Motor neuron (in vitro differentiated cells): ENCODE results near the gene SLCO6A1. TPM values are rescaled to one million over a fixed set of nuclear protein-coding genes. Genes with fewer than 3 reads are reported as not detected.

Experiments
- ATAC-seq, 8 experiments: fragments of 200-7000 bp; cut with Tn5 transposase; replicated peaks in 6 of 8; 2 replicates each; pipeline ENCODE4 v1.8.0; 2021; ENCODE audit warnings: mild to moderate bottlenecking in 8 of 8, moderate library complexity in 8 of 8
- H3K27ac ChIP-seq, 2 donors: fragments of 250-450 bp; sonication (Bioruptor Pico); 2 replicates each; pipeline ENCODE4 v1.9.0; 2021; ENCODE audit warnings: antibody characterized with exemption in 2 of 2, mild to moderate bottlenecking in 2 of 2, moderate library complexity in 1 of 2
- H3K4me1 ChIP-seq, 2 donors: fragments of 250-450 bp; sonication (Bioruptor Pico); replicated peaks in 1 of 2; 2 replicates each; pipeline ENCODE4 v1.6.1; 2021; ENCODE audit warnings: antibody characterized with exemption in 2 of 2, mild to moderate bottlenecking in 2 of 2, moderate library complexity in 1 of 2
- H3K4me3 ChIP-seq, 5 donors: fragments of 250-450 bp; sonication (Bioruptor Pico); 2 replicates each; pipeline ENCODE4 v1.9.0; 2021; ENCODE audit warnings: antibody characterized with exemption in 5 of 5, mild to moderate bottlenecking in 5 of 5, moderate library complexity in 4 of 5
- WGBS, 10 experiments: fragments of 450-650 bp; shearing (Covaris generic); methylation state at CpG; one replicate each; pipeline ENCODE4 v1.0.0; 2022; 5-methylcytosine and 5-hydroxymethylcytosine counted together
- in situ Hi-C, 9 experiments: fragments of 400-800 bp; cut with MboI; loops; one replicate each; pipeline ENCODE4 v1.15.0; 2021; ENCODE audit warnings: low sequenced_read_pairs in 9 of 9, low pct_unique_long_range_greater_than_20kb in 2 of 9; ENCODE audit not compliant: unreplicated experiment in 9 of 9
- total RNA-seq, 8 experiments: library from RNA; unstranded; fragments of 300-600 nt; gene quantifications; 2 replicates each; pipeline versions ENCODE4 v1.2.3 to v1.2.4, GENCODE V29; 2022

SLCO6A1 gene
- total RNA-seq, 8 experiments from 2014 or later = 0.49 to 1.4 (median 1.0) TPM; not detected in 3

- in situ Hi-C loops = no loop called here
- ATAC-seq = no peak
Measured at GRCh38 chr5:102414448-102414847, 84.4 kb downstream of the SLCO6A1 start.

GRCh38 chr5:102388235-102388634, 110.6 kb downstream of the SLCO6A1 start:
- H3K27ac ChIP-seq = no peak overlapping the region
- in situ Hi-C loops = no loop called here
- H3K4me3 ChIP-seq = no peak overlapping the region
- WGBS, 10 experiments = 0 to 58% (median 17%) methylated on average over 1 to 2 of the region's 2 CpGs; no CpG with 5 or more reads in 1 of the 10 experiments
- no peaks in the 10 kb centered on the region for H3K4me1 ChIP-seq
- no peak for ATAC-seq

More at GRCh38 chr5:102414448-102414847, 84.4 kb downstream of the SLCO6A1 start:
- no peak overlapping the region for H3K27ac ChIP-seq
- WGBS, 10 experiments = 21 to 100% (median 82%) methylated on average over 1 to 6 of the region's 6 CpGs; no CpG with 5 or more reads in 2 of the 10 experiments
- H3K4me3 ChIP-seq = no peak overlapping the region
- no peaks in the 10 kb centered on the region for H3K4me1 ChIP-seq

DNA sequence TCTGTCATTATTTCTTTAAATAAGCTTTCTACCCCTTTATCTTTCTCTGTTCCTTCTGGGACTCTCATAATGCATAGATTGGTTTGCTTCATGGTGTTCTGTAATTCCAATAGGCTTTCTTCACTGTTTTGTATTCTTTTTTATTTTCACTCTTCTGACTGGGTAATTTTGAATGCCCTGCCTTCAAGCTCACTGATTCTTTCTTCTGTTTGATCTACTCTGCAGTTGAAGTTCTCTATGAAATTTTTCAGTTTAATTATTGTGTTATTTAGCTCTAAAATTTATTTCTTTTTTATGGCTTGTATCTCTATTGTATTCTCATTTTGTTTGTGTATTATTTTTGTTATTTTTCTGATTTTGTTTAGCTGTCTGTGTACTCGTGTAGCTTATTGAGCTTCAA, 113.4 kb downstream of the SLCO6A1 start:
- WGBS, 10 experiments = 0 to 100% (median 62%) methylated on average over 1 of the region's 1 CpG
- in situ Hi-C loops = no loop called here
- no peak overlapping the region for H3K4me3 ChIP-seq
- H3K27ac ChIP-seq = no peak overlapping the region
- ATAC-seq = no peak
- no peaks in the 10 kb centered on the region for H3K4me1 ChIP-seq

GRCh38 chr5:102380174-102380573, 118.6 kb downstream of the SLCO6A1 start:
- H3K4me3 ChIP-seq = no peak overlapping the region
- in situ Hi-C loops = no loop called here
- no peak for ATAC-seq
- H3K4me1 ChIP-seq = no peaks in the 10 kb centered on the region
- H3K27ac ChIP-seq = no peak overlapping the region

- in situ Hi-C loops = no loop called here
- Histone ChIP-seq H3K4me3 (no peak overlapping the region), H3K27ac (no peak overlapping the region), H3K4me1 (no peaks in the 10 kb centered on the region)
- WGBS, 10 experiments = 0 to 89% (median 80%) methylated on average over 1 to 2 of the region's 2 CpGs; no CpG with 5 or more reads in 1 of the 10 experiments
- ATAC-seq = no peak
Measured at GRCh38 chr5:102375876-102376275, 122.9 kb downstream of the SLCO6A1 start.

GRCh38 chr5:102375272-102375671, 123.5 kb downstream of the SLCO6A1 start:
- ATAC-seq = no peak
- no peak overlapping the region for H3K4me3 ChIP-seq
- 0 to 78% (median 0%) methylated on average over 1 of the region's 1 CpG; no CpG with 5 or more reads in 5 of the 10 experiments for WGBS, 10 experiments
- in situ Hi-C loops = no loop called here
- no peaks in the 10 kb centered on the region for H3K4me1 ChIP-seq
- H3K27ac ChIP-seq = no peak overlapping the region

- H3K4me3 ChIP-seq = no peak overlapping the region
- no peak overlapping the region for H3K27ac ChIP-seq
- H3K4me1 ChIP-seq = no peaks in the 10 kb centered on the region
- no peak for ATAC-seq
- in situ Hi-C loops = no loop called here
Measured at GRCh38 chr5:102368392-102368791, 130.4 kb downstream of the SLCO6A1 start.

DNA sequence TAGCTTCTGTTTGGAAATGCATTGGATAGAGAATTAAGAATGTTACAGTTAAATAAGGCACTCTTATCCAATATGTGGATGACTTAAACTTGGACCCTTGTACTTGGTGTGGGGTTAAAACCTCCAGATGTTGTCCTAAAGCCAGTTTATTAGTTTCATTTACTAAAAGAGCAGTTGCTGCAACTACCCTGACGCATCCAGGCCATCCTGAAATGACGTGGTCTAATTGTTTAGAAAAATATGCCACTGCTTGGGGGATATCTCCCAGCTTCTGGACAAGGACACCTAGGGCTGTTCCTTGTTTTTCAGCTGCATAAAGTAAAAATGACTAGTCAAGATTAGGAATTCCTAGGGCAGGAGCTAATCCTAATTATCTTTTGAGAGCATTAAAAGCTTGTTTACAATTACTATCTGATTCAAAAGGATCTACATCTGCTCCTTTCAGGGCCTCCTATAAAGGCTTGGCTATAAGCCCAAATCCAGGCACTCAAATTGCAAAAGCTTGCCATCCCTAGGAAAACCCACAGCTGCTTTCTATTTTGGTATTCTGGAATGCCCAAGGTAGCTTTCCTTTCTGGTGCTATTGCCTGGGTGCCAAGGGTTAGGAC, 157.0 kb downstream of the SLCO6A1 start:
- Histone ChIP-seq H3K27ac (no peak overlapping the region), H3K4me1 (no peaks in the 10 kb centered on the region), H3K4me3 (no peak overlapping the region)
- in situ Hi-C loops = no loop called here
- 0 to 94% (median 49%) methylated on average over 2 of the region's 2 CpGs; no CpG with 5 or more reads in 6 of the 10 experiments for WGBS, 10 experiments
- no peak for ATAC-seq

GRCh38 chr5:102324714-102325113, 174.1 kb downstream of the SLCO6A1 start:
- in situ Hi-C loops = no loop called here
- Histone ChIP-seq H3K4me3 (no peak overlapping the region), H3K27ac (no peak overlapping the region), H3K4me1 (no peaks in the 10 kb centered on the region)
- no peak for ATAC-seq
- 0 to 100% (median 88%) methylated on average over 1 to 2 of the region's 2 CpGs; no CpG with 5 or more reads in 1 of the 10 experiments for WGBS, 10 experiments

Other genes with a start within 250 kb of the SLCO6A1 start
- under 1 TPM in 6 of 8 experiments, not detected in 2; 0.10 to 0.50 (median 0.16) TPM for gene SLCO4C1, start 202.7 kb downstream of the SLCO6A1 start, total RNA-seq